Putamen (tissue), 1 donor: ENCODE measurements around the gene BRS3.

Experiments used
- DNase-seq: peaks from one replicate; pipeline ENCODE4 v3.0.0-alpha.2; 2016; ENCODE audit warnings: low spot score

Gene BRS3

GRCh38 chrX:136495043-136495442 lies 7.3 kb downstream of the BRS3 start:
- DNase-seq: no peak

DNA sequence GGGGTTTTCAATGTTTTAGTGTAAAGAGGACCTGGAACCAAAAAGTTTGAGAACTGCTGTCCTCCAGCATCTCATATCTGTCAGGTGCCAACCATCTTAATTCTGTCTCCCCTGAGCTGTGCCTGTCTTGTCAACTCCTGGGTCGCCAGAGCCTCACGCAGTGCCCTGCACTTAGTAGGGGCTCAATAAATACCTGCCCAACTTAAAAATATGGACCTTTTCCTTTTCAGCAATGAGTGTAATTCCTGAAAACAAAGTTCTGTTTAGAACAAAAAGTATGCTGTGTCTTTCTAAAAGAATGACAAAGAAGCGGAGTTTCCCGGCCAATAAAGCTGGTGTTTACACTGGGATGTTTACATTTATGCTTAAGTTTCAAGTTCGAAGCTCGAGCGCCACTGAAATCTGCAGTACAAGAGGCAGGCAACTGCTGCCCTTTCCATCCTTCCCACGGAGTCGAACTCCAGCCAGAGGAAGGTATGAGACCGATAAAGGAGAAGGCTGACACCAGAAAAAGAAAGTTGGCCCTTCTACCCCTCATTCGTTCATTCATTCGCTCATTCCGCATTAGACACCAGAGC lies 8.5 kb downstream of the BRS3 start:
- DNase-seq: no peak

GRCh38 chrX:136496764-136497555 lies 9.2 kb downstream of the BRS3 start:
- peak; percentile 78 for DNase-seq

DNA sequence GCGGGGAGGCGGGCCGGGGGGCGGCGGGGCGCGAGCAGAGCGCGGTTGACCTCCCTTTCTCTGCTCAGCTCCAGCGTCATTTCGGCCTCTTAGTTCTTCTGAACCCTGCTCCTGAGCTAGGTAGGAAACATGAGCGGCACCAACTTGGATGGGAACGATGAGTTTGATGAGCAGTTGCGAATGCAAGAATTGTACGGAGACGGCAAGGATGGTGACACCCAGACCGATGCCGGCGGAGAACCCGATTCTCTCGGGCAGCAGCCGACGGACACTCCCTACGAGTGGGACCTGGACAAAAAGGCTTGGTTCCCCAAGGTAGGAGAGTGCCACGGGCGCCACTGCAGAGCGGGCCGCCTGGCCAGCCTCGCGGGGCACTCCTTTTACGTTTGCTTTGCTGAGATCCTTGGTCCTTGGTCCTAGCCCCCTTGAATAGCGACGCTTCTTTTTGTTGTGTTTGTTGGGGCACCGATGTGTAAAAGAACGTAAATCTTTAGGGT lies 9.9 kb downstream of the BRS3 start, which contains the start of gene HTATSF1:
Gene HTATSF1, plus strand, starts transcription at position 37 of the 497 bp plus-strand sequence. Its CDS starts 93 bp downstream, at position 130.
- DNase-seq: no peak

DNA sequence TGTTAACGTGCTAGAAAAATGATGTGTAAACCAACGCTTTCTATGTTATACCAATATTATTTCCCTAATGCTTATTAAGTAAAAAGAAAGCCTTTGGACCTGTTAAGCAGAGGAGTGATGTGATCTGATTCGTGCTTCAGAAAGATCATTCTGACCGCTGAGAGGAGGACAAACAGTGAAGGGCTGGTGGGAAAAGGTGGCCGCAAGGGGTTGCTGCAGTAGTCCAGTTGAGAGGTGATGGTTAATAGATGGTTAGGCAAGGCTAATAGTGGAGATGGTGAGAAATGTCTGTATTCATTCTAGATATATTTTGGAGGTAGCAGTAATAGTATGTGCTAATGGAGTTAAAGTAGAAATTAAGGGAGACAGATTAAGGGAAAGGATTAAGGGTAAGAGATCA lies 31.3 kb downstream of the BRS3 start:
- no peak for DNase-seq

DNA sequence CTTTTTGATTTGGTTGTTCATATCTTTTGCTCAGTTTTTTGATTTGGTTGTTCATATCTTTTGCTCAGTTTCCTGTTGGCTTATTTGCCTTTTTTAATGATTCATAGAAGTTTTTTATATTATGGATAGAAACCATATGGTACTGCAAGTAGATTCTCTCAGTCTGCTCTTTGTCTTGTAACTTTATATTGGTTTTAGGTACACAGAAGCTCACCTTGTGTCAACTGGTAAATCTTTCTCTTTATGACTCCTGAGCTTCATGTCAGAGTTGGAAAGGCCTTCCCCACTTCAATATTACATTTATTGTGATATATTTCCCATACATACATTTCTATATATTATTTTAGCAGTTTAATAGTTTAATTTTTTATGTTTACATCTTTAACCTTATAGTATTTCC lies 36.0 kb downstream of the BRS3 start:
- DNase-seq: no peak

- peak; percentile 9 for DNase-seq
These were observed 38.2 kb downstream of the BRS3 start for GRCh38 chrX:136525738-136526606.

DNA sequence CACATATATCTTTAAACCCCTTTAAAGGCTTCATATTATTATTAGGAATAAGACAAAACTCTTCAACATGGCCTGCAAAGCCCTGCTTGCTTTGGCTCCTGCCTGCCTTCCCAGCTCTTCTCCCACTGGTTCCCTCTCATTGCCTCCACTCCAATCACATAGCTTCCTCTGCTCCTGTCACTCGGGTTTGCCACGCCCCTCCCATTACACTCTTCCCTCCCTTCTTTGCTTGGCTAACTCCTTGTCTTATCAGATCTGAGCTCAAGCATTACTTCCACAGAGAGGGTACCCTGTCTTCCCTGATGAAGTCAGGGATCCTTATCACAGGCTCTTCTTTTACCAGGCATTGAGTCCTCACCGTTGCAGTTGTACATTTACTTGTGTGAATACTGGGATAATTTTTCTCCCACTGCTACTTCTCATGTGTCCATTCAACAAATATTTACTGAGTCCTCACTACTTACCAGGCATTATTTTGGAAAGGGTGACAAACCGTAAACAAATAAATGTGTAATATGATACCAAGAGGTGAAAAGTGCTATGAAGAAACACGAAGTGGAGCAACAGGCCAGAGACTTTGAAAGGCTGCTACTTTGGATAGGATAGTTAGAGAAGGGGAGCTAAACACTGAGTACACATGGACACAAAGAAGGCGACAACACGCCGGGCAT lies 41.0 kb downstream of the BRS3 start:
- no peak for DNase-seq

- DNase-seq: no peak
These were observed 42.0 kb downstream of the BRS3 start for GRCh38 chrX:136529795-136530194.

GRCh38 chrX:136531951-136532350 lies 44.2 kb downstream of the BRS3 start, which contains the start of gene VGLL1:
Gene VGLL1 (plus strand): TSS chrX:136532215. CDS start chrX:136536021, 3,806 bp downstream.
- DNase-seq: no peak

GRCh38 chrX:136534131-136534530 lies 46.4 kb downstream of the BRS3 start:
- no peak for DNase-seq

DNA sequence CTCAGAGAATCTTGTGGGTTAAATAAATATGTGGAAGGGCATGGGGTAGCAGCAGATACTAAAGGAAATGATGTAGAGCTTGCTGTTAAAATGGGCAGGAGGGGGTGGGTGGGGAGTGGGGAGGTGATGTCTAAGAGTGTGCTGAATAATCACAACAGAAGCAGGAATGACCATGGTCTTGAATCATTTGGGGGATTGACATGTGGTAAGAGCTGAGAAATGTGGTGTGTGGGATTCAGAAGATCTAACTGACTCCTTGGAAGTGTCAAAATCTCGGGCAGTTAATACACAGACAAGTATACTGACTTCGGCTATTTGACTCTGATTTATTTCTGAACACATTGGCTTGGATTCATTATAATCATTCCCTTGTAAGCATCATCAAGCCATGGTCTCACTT lies 51.1 kb downstream of the BRS3 start:
- no peak for DNase-seq

DNA sequence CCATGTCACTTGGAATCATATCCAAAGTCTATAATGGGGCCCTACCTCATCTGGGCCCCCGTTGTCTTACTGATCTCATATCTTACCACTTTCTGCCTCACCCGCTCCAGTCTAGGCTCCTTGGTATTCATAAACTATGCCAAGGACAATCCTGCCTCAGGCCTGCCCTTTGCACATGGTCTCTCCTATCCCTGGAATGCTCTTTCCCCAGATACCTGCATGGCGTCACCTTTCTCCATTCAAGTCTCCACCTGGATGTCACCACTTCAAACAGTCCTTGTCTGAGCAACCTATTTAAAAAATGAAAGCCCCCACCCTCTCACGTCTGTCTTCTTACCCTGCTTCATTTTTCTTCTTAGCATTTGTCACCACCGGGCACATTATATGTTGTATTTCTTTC lies 52.5 kb downstream of the BRS3 start:
- no peak for DNase-seq

DNA sequence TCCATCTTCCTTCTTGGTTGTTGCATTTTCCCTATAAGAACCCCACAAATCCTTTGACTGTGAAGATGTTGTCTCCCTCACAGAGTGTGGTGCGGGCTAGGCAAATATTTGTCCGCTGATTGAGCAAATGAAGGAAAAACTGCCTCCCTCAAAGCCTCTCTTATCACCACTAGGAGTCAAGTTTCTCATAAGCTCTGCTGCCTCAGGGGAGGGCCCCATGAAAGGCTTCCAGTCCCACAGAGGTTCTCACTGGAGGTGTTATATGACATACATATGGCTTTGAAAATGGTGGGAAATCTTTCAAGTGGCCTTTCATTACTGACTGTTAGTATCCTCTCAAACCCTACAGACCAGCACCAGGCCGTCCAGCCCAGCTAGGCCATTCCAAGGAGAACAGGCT lies 53.5 kb downstream of the BRS3 start:
- no peak for DNase-seq

GRCh38 chrX:136542281-136542680 lies 54.5 kb downstream of the BRS3 start:
- DNase-seq: no peak
